ENCODE results near the gene NPC1L1.

Gene NPC1L1

GRCh38 chr7:44541876-44542610 lies 913 bp upstream of the NPC1L1 start:
- Histone ChIP-seq H3K9ac (ENCODE audit: low read length) (no peak overlapping the region), H3K4me3 (ENCODE audit: low read length) (no peak overlapping the region), H3K27me3 (replicated peaks; ENCODE audit: control insufficient read depth, insufficient read depth, low read length) (peaks cover 2% of the 10 kb centered on the region), H3K4me1 (ENCODE audit: control insufficient read depth, insufficient read depth, low read length) (peaks cover 7% of the 10 kb centered on the region), H3K9me3 (ENCODE audit: control insufficient read depth, low read length) (no peaks in the 10 kb centered on the region), H3K36me3 (ENCODE audit: control insufficient read depth, insufficient read depth, low read length, severe bottlenecking) (no peaks in the 10 kb centered on the region)
- DNase-seq (ENCODE audit: low read depth) = no peak

GRCh38 chr7:44540592-44541027 lies 520 bp downstream of the NPC1L1 start:
- no peak for DNase-seq (ENCODE audit: low read depth)
- no peaks in the 10 kb centered on the region for H3K36me3 ChIP-seq (ENCODE audit: control insufficient read depth, insufficient read depth, low read length, severe bottlenecking)
- H3K9ac ChIP-seq (ENCODE audit: low read length) = no peak overlapping the region

GRCh38 chr7:44539669-44540506 lies 1.2 kb downstream of the NPC1L1 start:
- Histone ChIP-seq H3K4me3 (ENCODE audit: low read length) (no peak overlapping the region), H3K36me3 (ENCODE audit: control insufficient read depth, insufficient read depth, low read length, severe bottlenecking) (no peaks in the 10 kb centered on the region), H3K27me3 (replicated peaks; ENCODE audit: control insufficient read depth, insufficient read depth, low read length) (peaks cover 2% of the 10 kb centered on the region), H3K9ac (ENCODE audit: low read length) (no peak overlapping the region), H3K4me1 (ENCODE audit: control insufficient read depth, insufficient read depth, low read length) (peaks cover 7% of the 10 kb centered on the region), H3K9me3 (ENCODE audit: control insufficient read depth, low read length) (no peaks in the 10 kb centered on the region)
- no peak for DNase-seq (ENCODE audit: low read depth)

More at GRCh38 chr7:44540592-44541027, 520 bp downstream of the NPC1L1 start:
- Histone ChIP-seq H3K27me3 (replicated peaks; ENCODE audit: control insufficient read depth, insufficient read depth, low read length) (peaks cover 2% of the 10 kb centered on the region), H3K9me3 (ENCODE audit: control insufficient read depth, low read length) (no peaks in the 10 kb centered on the region), H3K4me3 (ENCODE audit: low read length) (no peak overlapping the region), H3K4me1 (ENCODE audit: control insufficient read depth, insufficient read depth, low read length) (peaks cover 7% of the 10 kb centered on the region)

GRCh38 chr7:44538798-44539668 lies 2.1 kb downstream of the NPC1L1 start:
- Histone ChIP-seq H3K27me3 (replicated peaks; ENCODE audit: control insufficient read depth, insufficient read depth, low read length) (peaks cover 2% of the 10 kb centered on the region), H3K9me3 (ENCODE audit: control insufficient read depth, low read length) (no peaks in the 10 kb centered on the region), H3K4me3 (ENCODE audit: low read length) (no peak overlapping the region), H3K4me1 (ENCODE audit: control insufficient read depth, insufficient read depth, low read length) (peaks cover 7% of the 10 kb centered on the region), H3K9ac (ENCODE audit: low read length) (no peak overlapping the region), H3K36me3 (ENCODE audit: control insufficient read depth, insufficient read depth, low read length, severe bottlenecking) (no peaks in the 10 kb centered on the region)
- no peak for DNase-seq (ENCODE audit: low read depth)

- H3K4me1 ChIP-seq (ENCODE audit: control insufficient read depth, insufficient read depth, low read length) = peaks cover 7% of the 10 kb centered on the region
- DNase-seq (ENCODE audit: low read depth) = no peak
- H3K4me3 ChIP-seq (ENCODE audit: low read length) = no peak overlapping the region
- no peak overlapping the region for H3K9ac ChIP-seq (ENCODE audit: low read length)
- no peaks in the 10 kb centered on the region for H3K9me3 ChIP-seq (ENCODE audit: control insufficient read depth, low read length)
- peaks cover 2% of the 10 kb centered on the region for H3K27me3 ChIP-seq (replicated peaks; ENCODE audit: control insufficient read depth, insufficient read depth, low read length)
- H3K36me3 ChIP-seq (ENCODE audit: control insufficient read depth, insufficient read depth, low read length, severe bottlenecking) = no peaks in the 10 kb centered on the region
Measured at GRCh38 chr7:44538093-44538797, 2.9 kb downstream of the NPC1L1 start.

GRCh38 chr7:44537442-44537841 lies 3.7 kb downstream of the NPC1L1 start:
- no peak for DNase-seq (ENCODE audit: low read depth)
- Histone ChIP-seq H3K27me3 (replicated peaks; ENCODE audit: control insufficient read depth, insufficient read depth, low read length) (peaks cover 2% of the 10 kb centered on the region), H3K4me1 (ENCODE audit: control insufficient read depth, insufficient read depth, low read length) (no peaks in the 10 kb centered on the region), H3K9me3 (ENCODE audit: control insufficient read depth, low read length) (no peaks in the 10 kb centered on the region), H3K9ac (ENCODE audit: low read length) (no peak overlapping the region), H3K36me3 (ENCODE audit: control insufficient read depth, insufficient read depth, low read length, severe bottlenecking) (no peaks in the 10 kb centered on the region), H3K4me3 (ENCODE audit: low read length) (no peak overlapping the region)

GRCh38 chr7:44536090-44536489 lies 5.0 kb downstream of the NPC1L1 start:
- Histone ChIP-seq H3K36me3 (ENCODE audit: control insufficient read depth, insufficient read depth, low read length, severe bottlenecking) (no peaks in the 10 kb centered on the region), H3K4me3 (ENCODE audit: low read length) (no peak overlapping the region), H3K27me3 (replicated peaks; ENCODE audit: control insufficient read depth, insufficient read depth, low read length) (peaks cover 2% of the 10 kb centered on the region), H3K9me3 (ENCODE audit: control insufficient read depth, low read length) (no peaks in the 10 kb centered on the region), H3K9ac (ENCODE audit: low read length) (no peak overlapping the region), H3K4me1 (ENCODE audit: control insufficient read depth, insufficient read depth, low read length) (no peaks in the 10 kb centered on the region)
- no peak for DNase-seq (ENCODE audit: low read depth)

GRCh38 chr7:44535348-44536064 lies 5.6 kb downstream of the NPC1L1 start:
- DNase-seq (ENCODE audit: low read depth) = no peak

GRCh38 chr7:44534501-44534900 lies 6.6 kb downstream of the NPC1L1 start:
- H3K4me1 ChIP-seq (ENCODE audit: control insufficient read depth, insufficient read depth, low read length) = no peaks in the 10 kb centered on the region
- H3K4me3 ChIP-seq (ENCODE audit: low read length) = no peak overlapping the region
- no peaks in the 10 kb centered on the region for H3K36me3 ChIP-seq (ENCODE audit: control insufficient read depth, insufficient read depth, low read length, severe bottlenecking)
- H3K9me3 ChIP-seq (ENCODE audit: control insufficient read depth, low read length) = no peaks in the 10 kb centered on the region
- peak; percentile 32 for DNase-seq (ENCODE audit: low read depth)
- no peak overlapping the region for H3K9ac ChIP-seq (ENCODE audit: low read length)
- peaks cover 2% of the 10 kb centered on the region for H3K27me3 ChIP-seq (replicated peaks; ENCODE audit: control insufficient read depth, insufficient read depth, low read length)

More at GRCh38 chr7:44535348-44536064, 5.6 kb downstream of the NPC1L1 start:
- Histone ChIP-seq H3K9me3 (ENCODE audit: control insufficient read depth, low read length) (no peaks in the 10 kb centered on the region), H3K4me1 (ENCODE audit: control insufficient read depth, insufficient read depth, low read length) (no peaks in the 10 kb centered on the region), H3K36me3 (ENCODE audit: control insufficient read depth, insufficient read depth, low read length, severe bottlenecking) (no peaks in the 10 kb centered on the region), H3K4me3 (ENCODE audit: low read length) (no peak overlapping the region), H3K27me3 (replicated peaks; ENCODE audit: control insufficient read depth, insufficient read depth, low read length) (peaks cover 2% of the 10 kb centered on the region), H3K9ac (ENCODE audit: low read length) (no peak overlapping the region)

- no peaks in the 10 kb centered on the region for H3K9me3 ChIP-seq (ENCODE audit: control insufficient read depth, low read length)
- DNase-seq (ENCODE audit: low read depth) = peak; percentile 35
- H3K36me3 ChIP-seq (ENCODE audit: control insufficient read depth, insufficient read depth, low read length, severe bottlenecking) = no peaks in the 10 kb centered on the region
- no peak overlapping the region for H3K9ac ChIP-seq (ENCODE audit: low read length)
- H3K27me3 ChIP-seq (replicated peaks; ENCODE audit: control insufficient read depth, insufficient read depth, low read length) = peaks cover 2% of the 10 kb centered on the region
- H3K4me1 ChIP-seq (ENCODE audit: control insufficient read depth, insufficient read depth, low read length) = no peaks in the 10 kb centered on the region
- no peak overlapping the region for H3K4me3 ChIP-seq (ENCODE audit: low read length)
Measured at GRCh38 chr7:44534087-44534486, 7.0 kb downstream of the NPC1L1 start.

Data from adipocyte (in vitro differentiated cells).